ENCODE measurements around the gene OSGEPL1.
"Not testable (repeated sequence)": the region's sequence is repeated elsewhere in the genome, so short reads cannot be mapped to it uniquely, and the experiment has no call there.

Gene OSGEPL1, protein sequence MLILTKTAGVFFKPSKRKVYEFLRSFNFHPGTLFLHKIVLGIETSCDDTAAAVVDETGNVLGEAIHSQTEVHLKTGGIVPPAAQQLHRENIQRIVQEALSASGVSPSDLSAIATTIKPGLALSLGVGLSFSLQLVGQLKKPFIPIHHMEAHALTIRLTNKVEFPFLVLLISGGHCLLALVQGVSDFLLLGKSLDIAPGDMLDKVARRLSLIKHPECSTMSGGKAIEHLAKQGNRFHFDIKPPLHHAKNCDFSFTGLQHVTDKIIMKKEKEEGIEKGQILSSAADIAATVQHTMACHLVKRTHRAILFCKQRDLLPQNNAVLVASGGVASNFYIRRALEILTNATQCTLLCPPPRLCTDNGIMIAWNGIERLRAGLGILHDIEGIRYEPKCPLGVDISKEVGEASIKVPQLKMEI

DNA sequence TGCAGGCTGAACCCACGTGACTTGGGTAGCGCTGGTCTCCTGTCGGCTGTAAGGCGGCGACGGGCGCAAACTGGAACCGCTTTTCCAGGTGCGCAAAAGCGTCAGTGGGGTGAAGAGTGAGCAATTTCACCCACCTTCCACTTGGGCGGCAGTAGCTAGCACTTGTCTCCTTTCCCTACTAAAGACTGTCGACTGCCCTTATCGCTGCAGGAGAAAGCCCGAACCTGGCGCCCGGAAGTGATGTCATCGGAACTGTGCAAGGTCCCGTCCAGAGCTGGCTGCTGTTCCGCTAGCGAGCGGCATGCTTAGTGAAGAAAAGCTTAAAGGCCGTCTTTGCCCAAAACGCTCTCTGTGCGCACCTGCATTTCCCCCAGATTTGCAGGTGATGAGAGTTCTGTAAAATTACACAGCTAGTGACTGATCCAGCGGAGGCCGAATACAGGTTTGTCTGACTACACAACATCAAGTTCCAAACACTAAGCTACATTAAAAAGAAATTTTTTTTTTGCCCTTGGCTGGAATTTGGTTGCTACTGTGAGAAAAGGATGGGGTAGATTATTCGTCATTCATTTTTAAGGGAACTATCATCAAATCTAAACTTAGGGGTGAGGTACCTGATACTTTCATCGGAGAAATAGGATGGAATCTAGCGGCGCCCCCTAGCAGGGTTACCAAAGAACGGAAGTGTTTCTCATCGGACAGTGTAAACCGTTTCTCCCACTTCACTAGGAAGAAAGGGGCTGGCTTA, at the start of gene OSGEPL1:
Gene OSGEPL1 (minus strand): TSS at position 242 of the 748 bp plus-strand sequence. CDS start 1,152 bp downstream, outside the sequence.
- DNase-seq = peak; percentile 98

DNA sequence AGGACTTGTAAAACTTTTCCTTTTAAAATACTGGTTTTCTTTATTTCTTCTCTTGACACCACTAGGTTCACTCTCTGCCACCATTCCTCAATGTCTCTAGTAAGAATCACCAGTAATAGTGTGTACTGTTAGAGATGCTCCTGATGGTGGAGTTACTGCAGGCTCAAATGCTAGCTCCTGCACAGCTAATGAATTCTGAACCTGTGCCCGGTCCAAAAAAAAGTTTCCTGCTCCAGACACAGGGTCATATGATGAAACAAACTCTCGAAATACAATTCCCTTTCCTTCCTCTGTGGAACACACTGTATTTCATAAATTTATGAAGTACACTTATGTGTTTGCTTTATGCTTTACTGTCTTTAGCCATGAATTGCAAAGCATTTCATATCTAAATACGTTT, 40.8 kb upstream of the OSGEPL1 start:
- no peak for DNase-seq

GRCh38 chr2:189802396-189802912, 39.9 kb upstream of the OSGEPL1 start:
- no peak for DNase-seq

GRCh38 chr2:189799531-189799930, 36.9 kb upstream of the OSGEPL1 start:
- DNase-seq = no peak

DNA sequence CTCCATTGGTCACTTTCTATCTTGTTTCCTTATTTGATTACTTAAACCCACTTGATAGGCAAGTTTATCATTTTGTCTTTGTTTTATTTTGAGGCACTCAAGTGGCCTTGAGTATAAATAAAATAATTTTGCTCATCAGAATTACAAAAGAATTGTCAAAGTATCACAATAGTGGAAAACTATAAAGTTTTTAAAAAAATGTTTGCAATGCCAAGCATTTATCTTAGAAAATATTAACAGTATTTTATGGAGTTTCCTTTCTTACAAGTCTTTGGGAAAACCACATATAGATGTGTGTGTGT, 36.4 kb upstream of the OSGEPL1 start:
- no peak for DNase-seq

DNA sequence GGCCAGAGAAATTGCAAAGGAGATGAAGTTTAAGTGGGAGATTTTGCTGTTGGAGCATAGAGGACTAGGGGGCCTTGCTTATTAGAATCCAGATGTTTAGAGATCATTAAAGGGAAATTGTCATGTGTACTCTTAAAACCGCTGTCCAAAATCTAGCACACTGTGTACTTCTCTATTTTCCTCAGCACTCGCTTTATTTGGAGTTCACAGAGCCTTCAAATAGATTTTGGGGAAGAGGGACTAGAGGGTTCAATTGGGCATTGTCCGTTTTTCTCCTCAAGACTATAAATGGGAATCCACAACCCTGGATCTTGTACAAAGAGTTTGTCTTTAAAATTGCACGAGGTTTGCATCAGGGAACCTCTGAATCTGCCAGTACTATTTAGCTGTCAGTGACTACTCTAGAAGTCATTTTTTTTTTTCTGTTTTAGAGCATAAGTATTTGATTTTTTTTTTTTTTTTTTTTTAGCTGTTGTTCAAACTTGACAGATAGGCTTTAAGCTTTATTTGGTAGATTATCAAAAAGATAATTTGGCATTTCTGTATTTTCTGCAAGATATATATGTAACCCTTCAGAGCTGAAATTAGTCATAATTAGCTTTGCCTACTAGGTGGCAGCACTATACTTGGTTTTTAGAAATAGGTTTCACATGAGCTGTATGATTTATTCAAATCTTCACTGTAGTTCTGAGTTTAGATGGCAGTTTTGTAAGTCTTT, 35.9 kb upstream of the OSGEPL1 start:
- DNase-seq = peak; percentile 49

DNA sequence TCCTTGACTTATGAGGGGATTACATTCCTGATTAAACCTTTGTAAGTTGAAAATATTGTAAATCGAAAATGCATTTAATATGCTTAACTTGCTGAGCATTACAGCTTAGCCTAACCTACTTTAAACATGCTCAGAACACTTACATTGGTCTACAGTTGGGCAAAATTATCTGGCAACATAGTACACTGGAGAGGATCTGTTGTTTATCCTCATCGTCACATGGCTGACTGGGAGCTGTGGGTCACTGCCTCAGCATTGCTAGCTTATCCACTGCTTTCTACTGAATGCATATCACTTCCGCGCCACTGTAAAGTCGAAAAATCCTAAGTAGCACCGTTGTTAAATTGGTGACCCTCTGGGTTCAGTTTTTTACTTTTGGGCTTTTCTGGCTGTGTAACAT, 35.3 kb upstream of the OSGEPL1 start:
- no peak for DNase-seq

GRCh38 chr2:189794310-189794709, 31.7 kb upstream of the OSGEPL1 start:
- DNase-seq = no peak

DNA sequence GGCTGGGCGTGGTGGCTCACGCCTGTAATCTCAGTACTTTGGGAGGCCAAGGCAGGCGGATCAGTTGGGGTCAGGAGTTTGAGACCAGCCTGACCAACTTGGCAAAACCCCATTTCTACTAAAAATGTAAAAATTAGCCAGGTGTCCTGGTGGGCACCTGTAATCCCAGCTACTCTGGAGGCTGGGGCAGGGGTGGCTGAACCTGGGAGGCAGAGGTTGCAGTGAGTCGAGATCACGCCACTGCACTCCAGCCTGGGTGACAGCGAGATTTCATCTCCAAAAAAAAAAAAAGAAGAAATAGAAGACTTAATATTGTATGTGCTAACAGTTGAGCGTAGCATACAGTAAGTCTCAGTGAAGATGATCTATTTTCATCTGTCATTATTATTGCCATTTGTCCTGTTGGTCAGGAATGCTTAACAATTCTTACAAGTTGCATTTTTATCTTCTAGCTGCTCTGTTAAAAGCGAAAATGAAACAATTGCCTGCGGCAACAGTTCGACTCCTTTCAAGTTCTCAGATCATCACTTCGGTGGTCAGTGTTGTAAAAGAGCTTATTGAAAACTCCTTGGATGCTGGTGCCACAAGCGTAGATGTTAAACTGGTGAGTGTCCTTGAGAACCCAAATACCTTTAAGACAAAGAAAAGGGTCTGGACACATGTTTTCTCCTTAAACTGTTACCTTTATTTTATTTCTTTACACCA, 28.9 kb upstream of the OSGEPL1 start:
- DNase-seq = no peak

GRCh38 chr2:189783927-189784867, 21.6 kb upstream of the OSGEPL1 start, which contains the start of the genes ORMDL1 and PMS1:
Gene ORMDL1 (minus strand): TSS chr2:189784339. CDS start chr2:189782595, 1,744 bp downstream.
Gene PMS1 (plus strand): TSS chr2:189784450. CDS start chr2:189791810, 7,360 bp downstream.
- DNase-seq = peak; percentile 95

- DNase-seq = peak; percentile 53
Measured at GRCh38 chr2:189783451-189783926, 20.9 kb upstream of the OSGEPL1 start.

DNA sequence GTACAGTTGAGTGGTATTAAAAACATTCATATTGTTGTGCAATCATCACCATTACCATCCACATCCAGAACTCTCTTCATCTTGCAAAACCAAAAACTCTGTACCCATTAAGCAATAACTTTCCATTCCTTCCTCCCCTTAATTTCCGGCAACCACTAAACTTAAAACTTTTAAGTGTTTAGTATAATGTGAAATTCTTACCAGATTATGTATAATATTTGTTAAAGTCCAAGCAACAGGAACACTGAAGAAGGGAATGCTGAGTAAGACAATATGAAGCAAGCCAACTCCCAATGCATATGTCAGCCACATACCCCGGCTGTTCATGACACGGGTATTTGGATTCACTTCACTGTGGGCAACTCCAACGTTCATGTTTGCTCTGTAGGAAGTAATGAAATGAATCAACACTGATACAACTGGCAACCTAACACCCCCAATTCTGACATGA, 19.7 kb upstream of the OSGEPL1 start:
- DNase-seq = peak; percentile 29

DNA sequence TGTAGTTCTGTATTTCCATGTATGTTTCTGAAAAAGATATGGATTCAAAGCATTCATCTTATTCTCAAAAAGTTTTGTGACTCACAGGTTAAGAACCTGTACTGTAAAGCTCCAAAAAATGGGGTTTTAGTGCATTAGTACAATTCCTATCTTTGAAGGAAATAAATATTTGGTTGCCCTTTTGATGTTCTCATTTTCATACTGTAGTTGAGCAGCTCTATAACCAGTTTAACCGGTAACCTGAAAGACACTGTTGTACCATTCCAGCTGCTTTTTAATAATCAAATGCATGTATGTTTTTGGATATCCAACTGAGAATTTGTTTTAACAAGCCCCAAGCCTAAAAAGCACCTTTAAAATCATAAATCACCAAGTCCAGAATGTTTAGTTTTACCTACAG, 9.6 kb upstream of the OSGEPL1 start:
- no peak for DNase-seq

DNA sequence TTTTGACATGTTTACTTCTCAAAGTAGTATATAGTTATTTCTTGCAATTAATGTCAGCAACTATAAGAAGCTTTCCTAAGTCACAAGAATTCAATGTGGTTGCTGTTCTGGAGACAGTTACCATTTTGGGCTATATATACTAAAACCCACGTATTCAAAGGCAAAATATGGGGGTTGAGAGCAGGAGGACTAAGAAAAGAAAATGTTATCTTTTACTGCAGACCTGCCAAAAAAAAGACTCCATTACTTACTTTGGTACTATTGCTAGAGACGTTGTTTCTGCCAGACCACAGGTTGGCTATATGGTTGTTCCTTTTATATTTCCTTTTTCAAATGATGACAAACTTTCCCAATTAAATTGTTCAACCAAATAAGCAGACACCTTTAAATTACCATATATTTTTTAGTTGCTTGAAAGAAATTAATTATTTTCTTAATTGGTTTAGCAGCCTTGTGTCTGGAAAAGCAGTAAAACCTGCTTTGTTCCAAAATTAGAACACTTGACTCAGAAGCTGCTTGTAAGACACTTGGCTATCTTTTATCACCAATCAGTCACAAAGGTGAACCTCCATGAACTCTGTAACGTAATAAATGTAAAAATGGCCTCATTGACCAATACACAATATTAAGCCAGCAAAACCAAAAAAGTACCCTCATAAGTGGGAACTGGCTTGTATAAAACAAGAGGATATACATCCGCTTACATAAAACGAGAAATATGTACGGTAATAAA, 8.2 kb upstream of the OSGEPL1 start:
- peak; percentile 56 for DNase-seq

DNA sequence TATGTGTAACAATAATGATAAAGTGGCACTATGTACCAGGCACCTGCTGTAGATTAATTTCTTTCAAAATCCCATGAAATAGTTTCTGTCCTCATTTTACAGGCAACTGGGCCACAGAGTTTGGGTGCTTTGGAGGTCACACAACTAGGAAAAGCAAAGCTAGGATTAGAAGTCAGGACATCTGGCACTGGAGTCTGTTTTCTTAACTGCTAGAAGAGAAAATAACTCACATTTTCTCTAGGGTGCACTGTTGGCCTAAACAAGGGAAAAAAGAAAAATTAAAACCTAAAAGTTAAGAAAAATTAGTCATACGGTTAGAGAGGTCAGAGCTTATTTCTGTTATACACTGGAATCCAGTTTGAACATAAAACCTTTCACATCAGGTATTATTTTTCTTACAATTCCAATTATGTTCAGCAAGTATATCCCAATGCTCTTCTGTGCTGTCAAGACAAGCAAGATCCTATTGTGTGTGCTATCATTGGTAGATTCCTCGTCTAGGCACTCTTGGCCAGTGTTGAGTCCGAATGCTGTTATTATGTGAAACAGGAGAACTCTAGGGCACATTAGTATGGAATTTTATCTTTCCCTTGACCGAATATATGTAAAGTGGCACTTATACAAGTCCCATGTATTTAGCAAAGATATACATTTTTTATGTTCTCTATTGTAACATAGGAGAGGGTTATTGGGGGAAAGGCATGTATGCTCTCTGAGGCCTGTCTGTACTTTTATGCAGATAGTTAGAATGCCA, 1.5 kb upstream of the OSGEPL1 start:
- peak; percentile 58 for DNase-seq

GRCh38 chr2:189762229-189762550, 402 bp downstream of the OSGEPL1 start:
- DNase-seq = no peak

DNA sequence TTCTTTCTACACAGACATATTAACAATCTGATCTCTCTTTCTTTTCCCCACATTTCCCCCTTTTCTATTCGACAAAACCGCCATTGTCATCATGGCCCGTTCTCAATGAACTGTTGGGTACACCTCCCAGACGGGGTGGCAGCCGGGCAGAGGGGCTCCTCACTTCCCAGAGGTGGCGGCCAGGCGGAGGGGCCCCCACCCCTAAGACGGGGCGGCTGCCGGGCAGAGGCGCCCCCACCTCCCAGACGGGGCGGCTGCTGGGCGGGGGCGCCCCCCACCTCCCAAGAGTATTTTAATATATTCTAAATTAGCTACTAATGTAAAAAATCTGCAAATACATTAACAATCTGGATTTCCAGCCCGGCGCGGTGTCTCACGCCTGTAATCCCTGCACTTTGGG, 2.4 kb downstream of the OSGEPL1 start:
- not testable (repeated sequence) for DNase-seq

DNA sequence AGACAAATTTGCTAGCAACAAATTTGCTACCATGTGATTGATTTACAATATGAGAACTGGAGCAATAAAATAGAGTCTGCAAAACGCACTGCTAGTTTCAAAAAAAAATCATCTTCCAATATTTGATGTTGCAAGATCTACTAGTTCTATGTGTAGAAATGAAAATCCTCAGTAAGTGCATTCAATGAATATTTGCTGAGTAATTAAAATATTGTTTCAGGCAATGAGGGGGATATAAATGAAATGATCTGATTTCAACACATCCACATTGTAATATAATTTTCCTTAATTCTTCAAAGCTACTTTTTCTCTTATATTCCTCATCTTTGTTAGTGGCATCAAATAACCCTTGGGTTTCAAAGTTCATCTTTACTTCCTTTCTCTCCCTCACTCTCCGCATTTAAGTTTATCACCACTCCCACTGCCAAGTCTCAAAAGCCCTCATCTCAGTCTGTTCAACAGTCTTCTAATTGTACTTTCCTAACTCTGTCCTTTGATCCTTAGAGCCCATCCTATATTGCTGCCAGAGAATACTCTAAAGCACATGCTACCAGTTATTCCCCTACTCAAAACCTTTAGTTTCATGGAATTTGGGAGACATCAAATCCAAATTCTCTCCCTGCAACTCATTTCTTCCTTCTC, 6.2 kb downstream of the OSGEPL1 start:
- DNase-seq = no peak

DNA sequence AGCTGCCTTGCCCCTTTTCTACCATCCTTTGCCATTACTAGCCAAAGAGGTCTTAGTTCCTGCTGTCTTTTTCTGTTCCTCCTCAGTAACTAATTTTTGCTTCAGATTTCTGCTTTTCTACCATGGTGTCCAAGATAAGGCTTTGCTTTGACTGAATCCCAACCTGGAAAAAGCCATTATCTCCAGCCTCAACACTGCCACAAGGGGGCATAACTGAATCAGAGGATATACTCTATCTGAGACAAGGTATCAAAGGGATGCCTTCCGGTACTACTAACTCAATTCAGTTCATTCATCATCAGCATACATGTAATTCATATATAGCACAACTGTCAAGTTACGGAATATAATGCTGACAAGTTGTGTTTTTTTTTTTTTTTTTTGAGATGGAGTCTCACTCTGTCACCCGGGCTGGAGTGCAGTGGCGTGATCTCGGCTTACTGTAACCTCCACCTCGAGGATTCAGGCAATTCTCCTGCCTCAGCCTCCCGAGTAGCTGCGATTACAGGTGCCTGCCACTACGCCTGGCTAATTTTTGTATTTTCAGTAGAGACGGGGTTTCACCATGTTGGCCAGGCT, 11.4 kb downstream of the OSGEPL1 start:
- DNase-seq = peak; percentile 72

Measured in hematopoietic multipotent progenitor cell treated with erythropoietin and hydrocortisone succinate and interleukin-3 and kit ligand, for 8 days (in vitro differentiated cells).